Vagina (tissue), 2 donors: ENCODE measurements around the gene COTL1. TPM values are rescaled to one million over a fixed set of nuclear protein-coding genes. Genes with fewer than 3 reads are reported as not detected.
"Not testable (repeated sequence)": the region's sequence is repeated elsewhere in the genome, so short reads cannot be mapped to it uniquely, and the experiment has no call there.

Experiments
- DNase-seq, 2 donors: peaks; one replicate each; pipeline ENCODE4 v3.0.0-alpha.2; 2017; ENCODE audit errors: extremely low spot score in 2 of 2
- H3K27ac ChIP-seq: fragments of 200-600 bp; sonication (generic); one replicate; pipeline ENCODE4 v1.5.1; 2019
- H3K27me3 ChIP-seq: fragments of 200-600 bp; sonication (generic); one replicate; pipeline ENCODE4 v1.5.1; 2019
- H3K36me3 ChIP-seq, 2 donors: fragments of 200-600 bp; sonication (generic); one replicate each; pipeline ENCODE4 v1.5.1; 2017 to 2019
- H3K4me1 ChIP-seq: fragments of 200-600 bp; sonication (generic); one replicate; pipeline ENCODE4 v1.5.1; 2019
- H3K4me3 ChIP-seq, 2 donors: fragments of 200-600 bp; sonication (generic); 1 replicate in 1 of 2; 2 replicates in 1 of 2; pipeline ENCODE4 v1.5.1; 2016 to 2019
- H3K9me3 ChIP-seq: fragments of 200-600 bp; sonication (generic); one replicate; pipeline ENCODE4 v1.5.1; 2019
- POLR2A ChIP-seq, 2 donors: fragments of 450-650 bp; IDR thresholded peaks; one replicate each; pipeline ENCODE4 v1.6.1; 2017; ENCODE audit warnings: antibody characterized with exemption in 2 of 2, mild to moderate bottlenecking in 2 of 2, moderate library complexity in 2 of 2
- POLR2AphosphoS5 ChIP-seq, 2 donors: sonication (generic); formaldehyde crosslinking; IDR thresholded peaks; one replicate each; pipeline ENCODE4 v1.9.0; 2017; ENCODE audit warnings: antibody characterized with exemption in 2 of 2, mild to moderate bottlenecking in 2 of 2, low read depth in 1 of 2; ENCODE audit not compliant: insufficient read depth in 1 of 2
- intact Hi-C: fragments of 100-400 bp; cut with DNase I; formaldehyde crosslinking; loops from one replicate; pipeline ENCODE4 v1.15.1; 2023
- total RNA-seq: library from RNA; depleted of rRNA; stranded (reverse); fragments of >200 nt; gene quantifications from one replicate; pipeline ENCODE4 v1.2.3, GENCODE V29; 2016
- TF ChIP-seq, protein P1 (sequence below), 3 experiments: fragments of 450-650 bp in 2 of 3; fragments of 200-600 bp in 1 of 3; sonication (generic) in 1 of 3; IDR thresholded peaks; one replicate each; pipeline ENCODE4 v1.5.1; 2017 to 2019; ENCODE audit warnings: antibody characterized with exemption in 3 of 3, mild to moderate bottlenecking in 2 of 3, moderate library complexity in 2 of 3

COTL1 gene
- total RNA-seq, 1 donor from 2014 or later = 67.8 TPM

DNA sequence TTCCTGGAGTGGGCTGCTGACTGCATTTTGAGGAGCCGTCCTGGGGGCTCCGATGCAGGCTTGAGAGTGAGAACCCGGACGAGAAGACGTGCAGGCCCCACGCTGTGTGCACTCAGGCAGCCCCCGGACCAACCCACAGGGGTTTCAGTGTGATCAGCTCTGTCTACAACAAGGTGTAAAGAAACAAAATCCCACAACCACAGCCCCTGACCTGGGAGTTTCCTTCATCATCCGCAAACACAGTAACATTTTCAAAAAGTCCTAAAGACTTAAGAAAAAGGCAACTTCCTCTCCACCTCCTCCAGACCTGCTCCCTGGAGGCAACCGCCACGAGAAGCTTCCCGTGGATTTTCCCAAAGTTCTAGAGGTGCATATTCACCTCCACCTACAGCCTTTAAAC, 98.0 kb downstream of the COTL1 start:
- no peak overlapping the region for H3K27ac ChIP-seq
- H3K4me3 ChIP-seq = no peak overlapping the region
- H3K9me3 ChIP-seq = no peaks in the 10 kb centered on the region
- no peaks in the 10 kb centered on the region for H3K27me3 ChIP-seq
- DNase-seq = no peak
- no peaks in the 10 kb centered on the region for H3K4me1 ChIP-seq
- intact Hi-C loops = no loop called here
- no peak for TF ChIP-seq POLR2AphosphoS5 (IDR thresholded peaks at IDR 0.05; ENCODE audit: insufficient read depth in 1 of 2, low read depth in 1 of 2)
- no peaks in the 10 kb centered on the region for H3K36me3 ChIP-seq

DNA sequence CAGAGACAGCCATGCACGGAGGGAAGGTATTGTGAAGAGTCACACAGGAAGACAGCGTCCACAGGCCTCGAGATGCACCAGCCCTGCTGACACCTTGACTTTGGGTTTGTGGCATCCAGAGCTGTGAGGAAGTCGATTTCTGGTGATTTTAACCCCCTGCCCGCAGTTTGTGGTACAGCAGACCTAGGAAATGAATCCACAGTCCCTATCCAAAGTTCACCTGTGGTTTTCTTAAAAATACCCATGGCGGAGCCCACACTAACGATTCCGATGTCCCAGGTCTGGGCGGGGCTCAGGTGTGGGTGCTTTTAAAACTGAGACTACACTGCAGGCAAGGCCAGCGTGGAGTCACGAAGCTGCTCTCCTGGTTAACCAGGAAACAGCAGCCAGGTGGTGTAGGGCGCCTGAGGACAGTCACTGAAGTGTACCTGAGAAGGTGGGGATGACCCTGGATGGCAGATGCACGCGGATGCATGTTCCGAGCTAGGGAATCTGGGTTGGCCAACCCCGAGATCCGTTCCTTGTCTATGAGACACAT, 99.0 kb downstream of the COTL1 start:
- intact Hi-C loops = no loop called here
- Histone ChIP-seq H3K36me3 (no peaks in the 10 kb centered on the region), H3K9me3 (no peaks in the 10 kb centered on the region), H3K4me3 (no peak overlapping the region), H3K27ac (no peak overlapping the region), H3K27me3 (no peaks in the 10 kb centered on the region), H3K4me1 (no peaks in the 10 kb centered on the region)
- DNase-seq = no peak
- no peak for TF ChIP-seq POLR2A (IDR thresholded peaks at IDR 0.05)
- TF ChIP-seq, protein P1, sequence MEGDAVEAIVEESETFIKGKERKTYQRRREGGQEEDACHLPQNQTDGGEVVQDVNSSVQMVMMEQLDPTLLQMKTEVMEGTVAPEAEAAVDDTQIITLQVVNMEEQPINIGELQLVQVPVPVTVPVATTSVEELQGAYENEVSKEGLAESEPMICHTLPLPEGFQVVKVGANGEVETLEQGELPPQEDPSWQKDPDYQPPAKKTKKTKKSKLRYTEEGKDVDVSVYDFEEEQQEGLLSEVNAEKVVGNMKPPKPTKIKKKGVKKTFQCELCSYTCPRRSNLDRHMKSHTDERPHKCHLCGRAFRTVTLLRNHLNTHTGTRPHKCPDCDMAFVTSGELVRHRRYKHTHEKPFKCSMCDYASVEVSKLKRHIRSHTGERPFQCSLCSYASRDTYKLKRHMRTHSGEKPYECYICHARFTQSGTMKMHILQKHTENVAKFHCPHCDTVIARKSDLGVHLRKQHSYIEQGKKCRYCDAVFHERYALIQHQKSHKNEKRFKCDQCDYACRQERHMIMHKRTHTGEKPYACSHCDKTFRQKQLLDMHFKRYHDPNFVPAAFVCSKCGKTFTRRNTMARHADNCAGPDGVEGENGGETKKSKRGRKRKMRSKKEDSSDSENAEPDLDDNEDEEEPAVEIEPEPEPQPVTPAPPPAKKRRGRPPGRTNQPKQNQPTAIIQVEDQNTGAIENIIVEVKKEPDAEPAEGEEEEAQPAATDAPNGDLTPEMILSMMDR (IDR thresholded peaks at IDR 0.05) = no peak

DNA sequence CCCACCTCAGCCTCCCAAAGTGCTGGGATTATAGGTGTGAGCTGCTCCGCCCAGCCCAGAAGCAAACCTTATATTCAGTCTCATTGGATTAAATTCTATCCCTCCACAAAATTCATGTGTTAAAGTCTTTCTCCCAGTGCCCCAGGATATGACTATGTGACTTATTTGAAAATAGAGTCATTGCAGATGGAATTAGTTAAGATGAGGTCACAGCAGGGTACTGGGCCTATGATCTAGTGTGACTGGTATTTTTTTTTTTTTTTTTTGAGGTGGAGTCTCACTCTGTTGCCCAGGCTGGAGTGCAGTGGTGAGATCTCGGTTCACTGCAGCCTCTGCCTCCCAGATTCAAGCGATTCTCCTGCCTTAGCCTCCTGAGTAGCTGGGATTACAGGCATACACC, 99.7 kb downstream of the COTL1 start:
- H3K4me3 ChIP-seq, DNase-seq, intact Hi-C loops, H3K27ac ChIP-seq, H3K27me3 ChIP-seq, H3K4me1 ChIP-seq, H3K9me3 ChIP-seq, H3K36me3 ChIP-seq: not testable (repeated sequence)

DNA sequence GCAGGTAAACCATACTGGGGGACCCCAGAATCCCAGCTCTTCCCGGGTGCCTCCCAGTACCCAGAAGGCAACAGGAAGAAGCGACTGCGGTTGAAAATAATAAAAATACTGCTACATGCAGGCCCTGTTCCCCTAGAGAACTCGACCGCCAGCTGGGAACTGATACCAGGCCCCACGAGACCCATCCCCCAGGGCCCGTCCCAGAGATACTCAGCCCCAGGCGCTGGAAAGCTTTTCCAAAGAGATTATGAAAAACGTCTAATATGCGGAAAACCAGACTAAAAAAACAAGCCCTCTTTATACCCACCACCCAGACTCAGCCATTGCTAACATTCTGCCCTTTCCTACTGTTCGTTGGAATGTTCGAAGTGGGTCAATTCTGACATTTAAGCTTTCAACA, 100.5 kb downstream of the COTL1 start:
- no peak overlapping the region for H3K27ac ChIP-seq
- no peak for DNase-seq
- no peaks in the 10 kb centered on the region for H3K36me3 ChIP-seq
- no peak overlapping the region for H3K4me3 ChIP-seq
- H3K9me3 ChIP-seq = no peaks in the 10 kb centered on the region
- H3K4me1 ChIP-seq = no peaks in the 10 kb centered on the region
- intact Hi-C loops = no loop called here
- TF ChIP-seq, protein P1 (IDR thresholded peaks at IDR 0.05) = no peak
- TF ChIP-seq POLR2A (IDR thresholded peaks at IDR 0.05) (no peak), POLR2AphosphoS5 (IDR thresholded peaks at IDR 0.05; ENCODE audit: insufficient read depth in 1 of 2, low read depth in 1 of 2) (no peak)
- H3K27me3 ChIP-seq = no peaks in the 10 kb centered on the region

Other genes with a start within 250 kb of the COTL1 start
- gene ATP2C2, start 249.5 kb downstream of the COTL1 start, total RNA-seq = 35.1 TPM
- gene MEAK7, start 113.4 kb downstream of the COTL1 start, total RNA-seq = 28.5 TPM
- 39.3 TPM for gene KLHL36, start 30.4 kb upstream of the COTL1 start, total RNA-seq
- 42.5 TPM for gene USP10, start 81.9 kb upstream of the COTL1 start, total RNA-seq
- gene CRISPLD2, start 201.9 kb upstream of the COTL1 start, total RNA-seq = 320 TPM